Hepatocyte (in vitro differentiated cells): ENCODE data around the gene ADD1. TPM values are rescaled to one million over a fixed set of nuclear protein-coding genes. Genes with fewer than 3 reads are reported as not detected.

Experiments
- DNase-seq: peaks from one replicate; pipeline ENCODE4 v3.0.0-alpha.2; 2016; ENCODE audit warnings: low spot score
- H2AFZ ChIP-seq: fragments of 200-600 bp; sonication (generic); 2 replicates; pipeline ENCODE4 v1.6.0; 2016; ENCODE audit warnings: antibody characterized with exemption, mild to moderate bottlenecking
- H3K27ac ChIP-seq: fragments of 200-600 bp; sonication (generic); 2 replicates; pipeline ENCODE4 v1.5.1; 2016; ENCODE audit warnings: mild to moderate bottlenecking
- H3K27me3 ChIP-seq: fragments of 200-600 bp; sonication (generic); 2 replicates; pipeline ENCODE4 v1.6.1; 2016
- H3K36me3 ChIP-seq: fragments of 200-600 bp; sonication (generic); replicated peaks from 2 replicates; pipeline ENCODE4 v1.5.1; 2016; ENCODE audit warnings: low read depth; ENCODE audit not compliant: insufficient read depth
- H3K4me1 ChIP-seq: fragments of 200-600 bp; sonication (generic); 2 replicates; pipeline ENCODE4 v1.5.1; 2016; ENCODE audit warnings: mild to moderate bottlenecking, moderate library complexity; ENCODE audit not compliant: insufficient read depth
- H3K4me2 ChIP-seq: fragments of 200-600 bp; sonication (generic); 2 replicates; pipeline ENCODE4 v1.6.0; 2016
- H3K4me3 ChIP-seq: fragments of 200-600 bp; sonication (generic); 2 replicates; pipeline ENCODE4 v1.5.1; 2016; ENCODE audit warnings: mild to moderate bottlenecking
- H3K79me2 ChIP-seq: fragments of 200-600 bp; sonication (generic); 2 replicates; pipeline ENCODE4 v1.6.0; 2017; ENCODE audit warnings: mild to moderate bottlenecking
- H3K9me2 ChIP-seq: fragments of 200-600 bp; sonication (generic); replicated peaks from 2 replicates; pipeline ENCODE4 v1.6.0; 2017; ENCODE audit warnings: mild to moderate bottlenecking; ENCODE audit not compliant: insufficient read depth
- H3K9me3 ChIP-seq: fragments of 200-600 bp; sonication (generic); 2 replicates; pipeline ENCODE4 v1.5.1; 2016; ENCODE audit warnings: low read depth, mild to moderate bottlenecking
- H4K20me1 ChIP-seq: fragments of 200-600 bp; sonication (generic); 2 replicates; pipeline ENCODE4 v1.6.0; 2016; ENCODE audit warnings: mild to moderate bottlenecking; ENCODE audit not compliant: insufficient read depth, poor library complexity, severe bottlenecking
- EZH2 ChIP-seq: fragments of 200-600 bp; sonication (generic); IDR thresholded peaks from 2 replicates; pipeline ENCODE4 v1.6.1; 2016; ENCODE audit warnings: antibody characterized with exemption, mild to moderate bottlenecking, borderline replicate concordance
- EZH2phosphoT487 ChIP-seq: fragments of 200-600 bp; sonication (generic); IDR thresholded peaks from one replicate; pipeline ENCODE4 v1.6.1; 2018; ENCODE audit warnings: antibody characterized with exemption, mild to moderate bottlenecking, low read depth, moderate library complexity; ENCODE audit not compliant: unreplicated experiment, severe bottlenecking
- WGBS: methylation state at CpG from one replicate; pipeline ENCODE4 v1.1.6; 2016; ENCODE audit warnings: low lambda C conversion rate; ENCODE audit errors: missing lambda C conversion rate; 5-methylcytosine and 5-hydroxymethylcytosine counted together
- polyA plus RNA-seq: library from polyadenylated mRNA; unstranded; fragments of >200 nt; fragmentation: Nextera tagmentation; extraction: Ambion mirVana; gene quantifications from 2 replicates; pipeline ENCODE4 v1.2.1, GENCODE V29; 2016
- total RNA-seq: library from RNA; depleted of rRNA; stranded (reverse); fragments of >200 nt; gene quantifications from 2 replicates; pipeline ENCODE4 v1.2.3, GENCODE V29; 2014
- TF ChIP-seq, protein P1 (sequence below): fragments of 200-600 bp; sonication (generic); IDR thresholded peaks from 2 replicates; pipeline ENCODE4 v1.5.1; 2016; ENCODE audit warnings: antibody characterized with exemption, mild to moderate bottlenecking; ENCODE audit not compliant: poor library complexity

The ADD1 gene
- total and polyA plus RNA-seq, 2 experiments from 2014 or later = 179 to 208 TPM

DNA sequence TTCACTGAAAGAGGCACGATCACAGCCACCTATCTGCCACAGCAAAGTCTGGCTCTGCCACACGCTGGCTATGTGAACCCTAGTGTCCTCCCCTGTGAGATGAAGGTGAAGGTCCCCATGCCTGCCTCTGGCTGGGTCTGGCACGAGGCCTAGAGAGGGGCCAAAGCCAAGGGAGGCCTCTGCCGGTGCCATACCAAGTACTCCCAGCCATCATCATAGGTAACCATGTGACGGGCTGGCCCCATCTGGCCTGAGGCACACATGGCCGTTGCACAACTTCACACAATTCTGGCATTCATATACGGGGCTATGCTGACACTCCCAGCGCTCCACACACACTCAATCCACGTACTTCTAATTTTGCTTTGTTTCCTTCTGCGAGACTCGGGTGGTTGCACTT is 104.3 kb downstream of the ADD1 start:
- Histone ChIP-seq H3K79me2 (peaks cover 4% of the 10 kb centered on the region), H3K4me3 (no peak overlapping the region), H3K4me1 (no peaks in the 10 kb centered on the region), H2AFZ (no peak overlapping the region), H3K4me2 (no peak overlapping the region), H3K9me3 (no peaks in the 10 kb centered on the region), H3K27ac (no peak overlapping the region), H3K36me3 (no peaks in the 10 kb centered on the region), H4K20me1 (no peaks in the 10 kb centered on the region), H3K9me2 (no peaks in the 10 kb centered on the region), H3K27me3 (no peaks in the 10 kb centered on the region)
- DNase-seq = no peak
- 91% methylated on average over 11 of the region's 11 CpGs for WGBS
- TF ChIP-seq EZH2phosphoT487 (no peak), EZH2 (no peak)
- TF ChIP-seq, protein P1, sequence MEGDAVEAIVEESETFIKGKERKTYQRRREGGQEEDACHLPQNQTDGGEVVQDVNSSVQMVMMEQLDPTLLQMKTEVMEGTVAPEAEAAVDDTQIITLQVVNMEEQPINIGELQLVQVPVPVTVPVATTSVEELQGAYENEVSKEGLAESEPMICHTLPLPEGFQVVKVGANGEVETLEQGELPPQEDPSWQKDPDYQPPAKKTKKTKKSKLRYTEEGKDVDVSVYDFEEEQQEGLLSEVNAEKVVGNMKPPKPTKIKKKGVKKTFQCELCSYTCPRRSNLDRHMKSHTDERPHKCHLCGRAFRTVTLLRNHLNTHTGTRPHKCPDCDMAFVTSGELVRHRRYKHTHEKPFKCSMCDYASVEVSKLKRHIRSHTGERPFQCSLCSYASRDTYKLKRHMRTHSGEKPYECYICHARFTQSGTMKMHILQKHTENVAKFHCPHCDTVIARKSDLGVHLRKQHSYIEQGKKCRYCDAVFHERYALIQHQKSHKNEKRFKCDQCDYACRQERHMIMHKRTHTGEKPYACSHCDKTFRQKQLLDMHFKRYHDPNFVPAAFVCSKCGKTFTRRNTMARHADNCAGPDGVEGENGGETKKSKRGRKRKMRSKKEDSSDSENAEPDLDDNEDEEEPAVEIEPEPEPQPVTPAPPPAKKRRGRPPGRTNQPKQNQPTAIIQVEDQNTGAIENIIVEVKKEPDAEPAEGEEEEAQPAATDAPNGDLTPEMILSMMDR = no peak

GRCh38 chr4:2948895-2949781 is 105.5 kb downstream of the ADD1 start:
- Histone ChIP-seq H3K36me3 (no peaks in the 10 kb centered on the region), H2AFZ (no peak overlapping the region), H3K4me3 (no peak overlapping the region), H3K4me2 (no peak overlapping the region), H4K20me1 (no peaks in the 10 kb centered on the region), H3K79me2 (peaks cover 4% of the 10 kb centered on the region), H3K9me3 (no peaks in the 10 kb centered on the region), H3K4me1 (no peaks in the 10 kb centered on the region), H3K27ac (no peak overlapping the region), H3K27me3 (no peaks in the 10 kb centered on the region), H3K9me2 (no peaks in the 10 kb centered on the region)
- WGBS = 97% methylated on average over 14 of the region's 14 CpGs
- DNase-seq = peak; percentile 57
- TF ChIP-seq EZH2phosphoT487 = no peak
- TF ChIP-seq, protein P1 = peak; percentile 52

DNA sequence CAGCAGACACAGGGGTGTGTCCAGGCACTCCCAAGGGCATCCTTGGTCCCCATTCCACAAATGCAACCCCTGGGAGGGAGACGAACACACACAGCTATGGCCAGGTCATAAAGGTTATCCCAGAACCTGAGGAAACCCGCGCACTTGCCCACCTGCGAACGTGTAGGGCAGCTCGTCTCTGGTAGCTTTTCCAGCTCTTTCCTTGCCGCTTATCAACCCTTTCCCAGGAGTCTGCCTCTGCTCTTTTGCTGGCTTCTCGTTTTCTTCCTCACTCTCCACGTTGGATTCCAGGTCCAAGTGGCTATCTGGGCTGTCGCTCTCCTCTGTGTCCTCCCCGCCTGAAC is 106.1 kb downstream of the ADD1 start:
- Histone ChIP-seq H3K4me1 (no peaks in the 10 kb centered on the region), H3K9me2 (no peaks in the 10 kb centered on the region), H3K27me3 (no peaks in the 10 kb centered on the region), H3K36me3 (no peaks in the 10 kb centered on the region), H3K4me2 (no peak overlapping the region), H3K27ac (no peak overlapping the region), H3K4me3 (no peak overlapping the region), H3K9me3 (no peaks in the 10 kb centered on the region), H2AFZ (no peak overlapping the region), H3K79me2 (peaks cover 4% of the 10 kb centered on the region), H4K20me1 (no peaks in the 10 kb centered on the region)
- DNase-seq = no peak
- WGBS = 98% methylated on average over 11 of the region's 11 CpGs
- TF ChIP-seq EZH2phosphoT487 (no peak), EZH2 (no peak)
- TF ChIP-seq, protein P1 = no peak
